AG04449 (cell line): ENCODE results near the gene GDAP2.

Experiments used
- CTCF ChIA-PET: fragments of 350-600 bp; formaldehyde crosslinking; extraction: SDS; loops from one replicate; lab custom pipeline; 2021; ENCODE audit warnings: antibody characterized with exemption; lab: Yijun Ruan, JAX
- POLR2A ChIA-PET: fragments of 400-600, 350-600 bp; formaldehyde crosslinking; extraction: SDS; loops from one replicate; lab custom pipeline; 2020; ENCODE audit warnings: antibody characterized with exemption, inconsistent platforms; lab: Yijun Ruan, JAX
- DNase-seq: peaks from one replicate; pipeline ENCODE4 v3.0.0-alpha.2; 2010; ENCODE audit warnings: low read depth, low spot score
- H3K4me3 ChIP-seq: 2 replicates; pipeline ENCODE4 v1.5.1; 2011; ENCODE audit warnings: low read depth, mild to moderate bottlenecking, control low read depth, low read length
- TF ChIP-seq, protein P1 (sequence below): IDR thresholded peaks from one replicate; pipeline ENCODE4 v1.5.1; 2011; ENCODE audit warnings: mild to moderate bottlenecking, moderate library complexity, low read length, control low read depth, inconsistent platforms; ENCODE audit not compliant: insufficient read depth; ENCODE audit errors: missing control alignments

The GDAP2 gene

DNA sequence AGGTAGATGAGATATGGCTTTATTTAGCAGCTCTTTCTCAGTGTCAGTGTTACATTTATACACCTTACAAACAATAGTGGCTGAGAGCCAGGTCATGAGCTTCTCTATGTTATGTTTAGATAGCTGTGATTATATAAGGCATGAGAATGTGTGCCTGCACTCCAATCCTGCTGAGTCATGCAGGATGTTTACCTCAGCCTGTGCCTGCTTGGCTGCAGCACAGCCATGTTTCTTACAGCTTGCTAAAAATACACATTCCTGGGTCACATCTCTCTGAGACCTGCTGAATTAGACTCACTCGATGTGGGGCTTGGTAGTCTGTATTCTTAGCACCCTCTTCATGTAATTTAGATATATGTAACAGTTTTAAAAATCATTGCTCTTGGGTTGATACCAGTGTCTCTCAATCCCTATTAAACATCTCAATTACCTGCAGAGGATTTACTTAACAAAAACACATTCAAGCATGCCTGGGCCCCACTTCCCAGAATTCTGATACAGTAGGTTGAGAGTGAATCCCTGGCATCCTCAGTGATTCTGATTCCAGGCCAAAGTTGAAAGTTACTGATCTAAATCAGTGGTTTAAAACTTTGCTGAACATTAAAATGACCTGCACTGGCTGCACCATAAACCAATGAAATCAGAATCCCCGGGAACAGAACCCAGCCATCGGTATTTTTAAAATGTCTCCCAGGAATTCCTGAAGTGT, 107.5 kb downstream of the GDAP2 start:
- DNase-seq, result peak; percentile 79
- H3K4me3 ChIP-seq, result no peak overlapping the region
- ChIA-PET POLR2A (interaction anchor here (0.8 to 1.0 kb wide), 2 partner anchors 9 to 64 kb away, joined by 3 to 6 read pairs; no protein-coding TSS in a partner anchor), CTCF (interaction anchor here (0.7 to 1.5 kb wide), 4 partner anchors 12 to 293 kb away, joined by 3 to 6 read pairs (median 3); no protein-coding TSS in a partner anchor)
- TF ChIP-seq, protein P1, sequence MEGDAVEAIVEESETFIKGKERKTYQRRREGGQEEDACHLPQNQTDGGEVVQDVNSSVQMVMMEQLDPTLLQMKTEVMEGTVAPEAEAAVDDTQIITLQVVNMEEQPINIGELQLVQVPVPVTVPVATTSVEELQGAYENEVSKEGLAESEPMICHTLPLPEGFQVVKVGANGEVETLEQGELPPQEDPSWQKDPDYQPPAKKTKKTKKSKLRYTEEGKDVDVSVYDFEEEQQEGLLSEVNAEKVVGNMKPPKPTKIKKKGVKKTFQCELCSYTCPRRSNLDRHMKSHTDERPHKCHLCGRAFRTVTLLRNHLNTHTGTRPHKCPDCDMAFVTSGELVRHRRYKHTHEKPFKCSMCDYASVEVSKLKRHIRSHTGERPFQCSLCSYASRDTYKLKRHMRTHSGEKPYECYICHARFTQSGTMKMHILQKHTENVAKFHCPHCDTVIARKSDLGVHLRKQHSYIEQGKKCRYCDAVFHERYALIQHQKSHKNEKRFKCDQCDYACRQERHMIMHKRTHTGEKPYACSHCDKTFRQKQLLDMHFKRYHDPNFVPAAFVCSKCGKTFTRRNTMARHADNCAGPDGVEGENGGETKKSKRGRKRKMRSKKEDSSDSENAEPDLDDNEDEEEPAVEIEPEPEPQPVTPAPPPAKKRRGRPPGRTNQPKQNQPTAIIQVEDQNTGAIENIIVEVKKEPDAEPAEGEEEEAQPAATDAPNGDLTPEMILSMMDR, result no peak

DNA sequence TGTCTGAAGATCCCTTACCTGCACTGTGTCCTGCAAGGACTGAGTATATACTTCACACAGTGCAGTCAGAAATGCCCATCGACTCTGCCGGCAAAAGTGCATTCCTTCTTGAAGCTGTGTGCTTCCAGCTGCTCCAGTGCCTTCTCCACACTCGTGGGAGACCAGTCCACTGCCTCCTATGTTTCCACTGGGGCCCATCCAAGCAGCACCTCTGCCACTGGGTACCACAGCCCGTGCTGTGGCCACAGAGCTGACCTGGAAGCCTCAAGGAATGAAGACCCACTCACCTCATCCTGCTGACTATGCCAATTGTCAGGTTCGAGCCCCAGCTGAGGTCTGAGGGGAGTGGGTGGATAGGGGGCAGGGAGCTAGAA, 108.1 kb downstream of the GDAP2 start:
- ChIA-PET POLR2A (interaction anchor here (0.8 to 1.0 kb wide), 2 partner anchors 8 to 64 kb away, joined by 3 to 6 read pairs; no protein-coding TSS in a partner anchor), CTCF (interaction anchor here (0.7 to 1.5 kb wide), 5 partner anchors 12 to 293 kb away, joined by 3 to 6 read pairs (median 3); no protein-coding TSS in a partner anchor)
- no peak overlapping the region for H3K4me3 ChIP-seq
- no peak for DNase-seq
- TF ChIP-seq, protein P1, result no peak

DNA sequence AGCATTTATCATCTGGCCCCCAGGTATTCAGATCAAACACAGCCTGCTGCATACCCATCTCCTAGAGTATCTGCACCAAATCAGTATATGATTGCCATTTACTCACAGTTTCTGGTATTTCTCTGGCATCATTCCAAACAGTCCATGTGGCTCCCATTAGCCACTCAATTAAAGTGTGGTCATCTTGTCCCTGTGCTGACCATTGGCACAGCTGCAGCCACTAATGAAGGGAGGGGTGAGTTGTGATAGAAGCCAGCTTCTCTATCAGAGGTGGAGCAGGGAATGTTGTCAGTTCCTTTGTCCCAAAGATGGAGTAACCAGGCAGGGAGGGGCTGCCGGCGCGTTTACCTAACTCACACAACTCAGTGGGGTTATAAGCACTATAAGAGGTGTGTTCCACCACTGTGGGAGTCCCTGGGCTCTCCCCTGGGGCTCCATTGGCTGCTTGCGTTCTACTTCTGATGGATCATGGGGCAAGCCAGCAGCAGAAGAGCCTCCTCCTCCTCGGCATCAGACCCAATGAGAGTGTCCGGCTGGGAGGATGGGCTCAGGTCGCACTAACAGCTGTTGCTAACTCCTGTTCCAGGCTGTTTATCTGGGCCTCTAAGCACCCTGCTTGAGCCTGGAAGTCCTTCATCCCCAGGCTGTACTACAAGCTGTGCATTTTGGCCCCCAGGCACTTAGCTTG, 108.6 kb downstream of the GDAP2 start:
- TF ChIP-seq, protein P1, result no peak
- ChIA-PET CTCF (interaction anchor here (0.7 to 1.5 kb wide), 4 partner anchors 13 to 292 kb away, joined by 3 to 6 read pairs (median 3); no protein-coding TSS in a partner anchor), POLR2A (no interaction called here)
- DNase-seq, result no peak
- no peak overlapping the region for H3K4me3 ChIP-seq

DNA sequence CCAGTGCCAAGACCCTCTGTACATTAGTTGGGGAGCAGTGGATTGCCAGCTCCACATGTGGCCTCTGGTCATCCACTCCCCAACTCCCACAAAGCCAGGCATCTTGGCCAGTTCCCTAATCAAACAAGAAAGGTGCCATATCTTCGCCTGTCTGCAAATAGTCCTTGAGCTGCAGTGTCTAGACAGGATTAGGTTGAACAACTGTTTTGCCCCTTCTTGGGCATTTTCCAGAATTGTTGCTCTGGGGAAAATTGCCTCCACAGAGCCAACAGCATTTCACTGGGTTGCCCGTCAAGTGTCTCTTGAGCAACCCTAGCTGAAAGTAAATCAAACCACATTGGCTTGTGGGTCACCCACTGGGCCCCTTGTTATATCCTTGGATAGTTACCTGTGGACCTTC, 109.3 kb downstream of the GDAP2 start:
- CTCF ChIA-PET, result interaction anchor here (1.3 to 1.5 kb wide), 2 partner anchors 66 to 285 kb away, joined by 3 to 6 read pairs; no protein-coding TSS in a partner anchor
- TF ChIP-seq, protein P1, result no peak
- DNase-seq, result no peak
- no peak overlapping the region for H3K4me3 ChIP-seq
- POLR2A ChIA-PET, result no interaction called here

DNA sequence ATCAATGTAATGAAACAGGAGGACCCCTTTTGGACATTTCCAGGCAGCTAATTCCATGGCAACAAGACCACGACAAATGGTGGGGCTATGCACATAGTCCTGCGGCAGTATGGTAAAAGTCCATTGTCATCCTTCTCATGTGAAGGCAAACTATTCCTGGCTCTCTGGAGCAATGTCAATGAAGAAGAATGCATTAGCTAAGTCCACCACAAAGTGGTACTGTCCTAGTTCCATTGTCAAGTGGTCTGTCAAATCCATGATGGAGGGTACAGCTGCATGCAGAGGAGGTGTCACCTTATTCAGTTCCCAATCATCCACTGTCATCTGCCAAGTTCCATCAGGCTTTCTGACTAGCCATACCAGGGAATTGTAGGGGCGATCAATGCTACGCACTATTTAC, 110.1 kb downstream of the GDAP2 start:
- CTCF ChIA-PET, result no interaction called here

DNA sequence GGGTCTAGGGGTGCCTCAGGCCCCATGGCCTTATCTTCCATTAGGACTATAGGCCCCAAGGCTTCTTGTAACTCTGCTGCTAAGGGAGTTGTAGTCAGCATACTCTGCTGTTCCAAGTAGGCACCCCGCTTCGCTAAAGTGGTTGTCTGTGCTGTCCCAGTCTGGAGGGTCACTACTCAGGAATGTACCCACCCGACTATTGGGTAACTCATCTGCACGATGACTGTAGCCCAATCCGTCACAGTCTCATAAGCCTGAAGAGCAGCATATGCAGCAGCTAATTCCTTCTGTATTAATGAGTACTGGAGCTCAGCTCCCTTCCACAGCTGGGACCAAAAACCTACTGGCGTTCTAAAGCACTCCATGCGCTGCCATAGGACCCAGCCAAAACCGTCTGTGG, 111.0 kb downstream of the GDAP2 start:
- H3K4me3 ChIP-seq, result no peak overlapping the region
- POLR2A ChIA-PET, result no interaction called here
- TF ChIP-seq, protein P1, result no peak
- DNase-seq, result no peak
- CTCF ChIA-PET, result no interaction called here

More for the DNA sequence above, 110.1 kb downstream of the GDAP2 start:
- DNase-seq, result no peak
- TF ChIP-seq, protein P1, result no peak
- POLR2A ChIA-PET, result no interaction called here
- H3K4me3 ChIP-seq, result no peak overlapping the region
